HEK293 (cell line): ENCODE measurements around the gene SLC19A1.

Experiments
- KLF16 ChIP-seq: fragments of 450-650 bp; formaldehyde crosslinking; IDR thresholded peaks from 2 replicates; pipeline ENCODE4 v1.5.1; 2017; ENCODE audit warnings: missing biosample characterization, missing genetic modification characterization
- PRDM2 ChIP-seq: fragments of 450-650 bp; formaldehyde crosslinking; IDR thresholded peaks from 2 replicates; pipeline ENCODE4 v1.5.1; 2016; ENCODE audit warnings: missing biosample characterization, missing genetic modification characterization, borderline replicate concordance
- SP7 ChIP-seq: fragments of 450-650 bp; formaldehyde crosslinking; IDR thresholded peaks from 2 replicates; pipeline ENCODE4 v1.5.1; 2016; ENCODE audit warnings: missing biosample characterization, missing genetic modification characterization
- ZFP69B ChIP-seq: fragments of 450-650 bp; formaldehyde crosslinking; IDR thresholded peaks from 2 replicates; pipeline ENCODE4 v1.5.1; 2016; ENCODE audit warnings: missing biosample characterization, missing genetic modification characterization
- ZNF112 ChIP-seq: fragments of 450-650 bp; formaldehyde crosslinking; IDR thresholded peaks from 2 replicates; pipeline ENCODE4 v1.5.0; 2017; ENCODE audit warnings: missing biosample characterization, missing genetic modification characterization
- ZNF175 ChIP-seq: fragments of 450-650 bp; formaldehyde crosslinking; IDR thresholded peaks from 2 replicates; pipeline ENCODE4 v1.5.1; 2016; ENCODE audit warnings: missing biosample characterization, missing genetic modification characterization
- ZNF221 ChIP-seq: fragments of 450-650 bp; formaldehyde crosslinking; IDR thresholded peaks from 2 replicates; pipeline ENCODE4 v1.5.1; 2017; ENCODE audit warnings: missing biosample characterization, missing genetic modification characterization, borderline replicate concordance
- ZNF223 ChIP-seq: fragments of 450-650 bp; formaldehyde crosslinking; IDR thresholded peaks from 2 replicates; pipeline ENCODE4 v1.5.1; 2016; ENCODE audit warnings: missing biosample characterization, missing genetic modification characterization
- ZNF248 ChIP-seq: fragments of 450-650 bp; formaldehyde crosslinking; IDR thresholded peaks from 2 replicates; pipeline ENCODE4 v1.5.1; 2017; ENCODE audit warnings: missing biosample characterization, missing genetic modification characterization
- ZNF341 ChIP-seq: fragments of 450-650 bp; formaldehyde crosslinking; IDR thresholded peaks from 2 replicates; pipeline ENCODE4; 2016; ENCODE audit warnings: low read depth, missing biosample characterization, missing genetic modification characterization
- ZNF37A ChIP-seq: fragments of 450-650 bp; IDR thresholded peaks from 2 replicates; pipeline ENCODE4 v1.5.1; 2018; ENCODE audit warnings: missing biosample characterization, missing genetic modification characterization
- ZNF521 ChIP-seq: fragments of 450-650 bp; formaldehyde crosslinking; IDR thresholded peaks from 2 replicates; pipeline ENCODE4 v1.5.1; 2017; ENCODE audit warnings: missing biosample characterization, mild to moderate bottlenecking, missing genetic modification characterization
- ZNF549 ChIP-seq: fragments of 450-650 bp; IDR thresholded peaks from 2 replicates; pipeline ENCODE4 v1.5.1; 2018; ENCODE audit warnings: missing biosample characterization, missing genetic modification characterization, mild to moderate bottlenecking, inconsistent platforms, moderate library complexity
- ZNF555 ChIP-seq: fragments of 450-650 bp; formaldehyde crosslinking; conservative IDR thresholded peaks from 2 replicates; pipeline ENCODE4 v1.5.1; 2017; ENCODE audit warnings: missing biosample characterization, mild to moderate bottlenecking, missing genetic modification characterization, inconsistent platforms
- ZNF560 ChIP-seq: fragments of 450-650 bp; formaldehyde crosslinking; IDR thresholded peaks from 2 replicates; pipeline ENCODE4 v1.5.1; 2017; ENCODE audit warnings: missing biosample characterization, missing genetic modification characterization, borderline replicate concordance
- ZNF561 ChIP-seq: fragments of 450-650 bp; IDR thresholded peaks from 2 replicates; pipeline ENCODE4 v1.5.1; 2018; ENCODE audit warnings: missing biosample characterization, missing genetic modification characterization, borderline replicate concordance
- ZNF585B ChIP-seq: fragments of 450-650 bp; formaldehyde crosslinking; IDR thresholded peaks from 2 replicates; pipeline ENCODE4 v1.5.1; 2016; ENCODE audit warnings: missing biosample characterization, missing genetic modification characterization
- ZNF624 ChIP-seq: fragments of 450-650 bp; formaldehyde crosslinking; IDR thresholded peaks from 2 replicates; pipeline ENCODE4 v1.5.1; 2017; ENCODE audit warnings: missing biosample characterization, missing genetic modification characterization
- ZNF704 ChIP-seq: fragments of 450-650 bp; formaldehyde crosslinking; IDR thresholded peaks from 2 replicates; pipeline ENCODE4 v1.5.1; 2016; ENCODE audit warnings: missing biosample characterization, missing genetic modification characterization
- ZNF707 ChIP-seq: fragments of 450-650 bp; formaldehyde crosslinking; IDR thresholded peaks from 2 replicates; pipeline ENCODE4 v1.5.1; 2016; ENCODE audit warnings: missing biosample characterization, missing genetic modification characterization
- ZSCAN16 ChIP-seq: fragments of 450-650 bp; formaldehyde crosslinking; IDR thresholded peaks from 2 replicates; pipeline ENCODE4 v1.5.1; 2016; ENCODE audit warnings: missing biosample characterization, missing genetic modification characterization
- ZXDB ChIP-seq: fragments of 450-650 bp; formaldehyde crosslinking; IDR thresholded peaks from 2 replicates; pipeline ENCODE4 v1.5.1; 2016; ENCODE audit warnings: missing biosample characterization, missing genetic modification characterization
- TF ChIP-seq, protein P1 (sequence below): fragments of 450-650 bp; formaldehyde crosslinking; IDR thresholded peaks from 2 replicates; pipeline ENCODE4 v1.5.1; 2016; ENCODE audit warnings: missing biosample characterization, missing genetic modification characterization
- TF ChIP-seq, protein P2 (sequence below): fragments of 450-650 bp; IDR thresholded peaks from 2 replicates; pipeline ENCODE4 v1.5.1; 2018; ENCODE audit warnings: missing biosample characterization, missing genetic modification characterization
- TF ChIP-seq, protein P3 (sequence below): fragments of 450-650 bp; formaldehyde crosslinking; IDR thresholded peaks from 2 replicates; pipeline ENCODE4 v1.5.1; 2016; ENCODE audit warnings: missing biosample characterization, missing genetic modification characterization
- TF ChIP-seq, protein P4 (sequence below): fragments of 450-650 bp; formaldehyde crosslinking; IDR thresholded peaks from 2 replicates; pipeline ENCODE4 v1.5.1; 2016; ENCODE audit warnings: missing biosample characterization, missing genetic modification characterization

The SLC19A1 gene

GRCh38 chr21:45507888-45508508 lies 34.2 kb downstream of the SLC19A1 start (continued):
- TF ChIP-seq, protein P1, sequence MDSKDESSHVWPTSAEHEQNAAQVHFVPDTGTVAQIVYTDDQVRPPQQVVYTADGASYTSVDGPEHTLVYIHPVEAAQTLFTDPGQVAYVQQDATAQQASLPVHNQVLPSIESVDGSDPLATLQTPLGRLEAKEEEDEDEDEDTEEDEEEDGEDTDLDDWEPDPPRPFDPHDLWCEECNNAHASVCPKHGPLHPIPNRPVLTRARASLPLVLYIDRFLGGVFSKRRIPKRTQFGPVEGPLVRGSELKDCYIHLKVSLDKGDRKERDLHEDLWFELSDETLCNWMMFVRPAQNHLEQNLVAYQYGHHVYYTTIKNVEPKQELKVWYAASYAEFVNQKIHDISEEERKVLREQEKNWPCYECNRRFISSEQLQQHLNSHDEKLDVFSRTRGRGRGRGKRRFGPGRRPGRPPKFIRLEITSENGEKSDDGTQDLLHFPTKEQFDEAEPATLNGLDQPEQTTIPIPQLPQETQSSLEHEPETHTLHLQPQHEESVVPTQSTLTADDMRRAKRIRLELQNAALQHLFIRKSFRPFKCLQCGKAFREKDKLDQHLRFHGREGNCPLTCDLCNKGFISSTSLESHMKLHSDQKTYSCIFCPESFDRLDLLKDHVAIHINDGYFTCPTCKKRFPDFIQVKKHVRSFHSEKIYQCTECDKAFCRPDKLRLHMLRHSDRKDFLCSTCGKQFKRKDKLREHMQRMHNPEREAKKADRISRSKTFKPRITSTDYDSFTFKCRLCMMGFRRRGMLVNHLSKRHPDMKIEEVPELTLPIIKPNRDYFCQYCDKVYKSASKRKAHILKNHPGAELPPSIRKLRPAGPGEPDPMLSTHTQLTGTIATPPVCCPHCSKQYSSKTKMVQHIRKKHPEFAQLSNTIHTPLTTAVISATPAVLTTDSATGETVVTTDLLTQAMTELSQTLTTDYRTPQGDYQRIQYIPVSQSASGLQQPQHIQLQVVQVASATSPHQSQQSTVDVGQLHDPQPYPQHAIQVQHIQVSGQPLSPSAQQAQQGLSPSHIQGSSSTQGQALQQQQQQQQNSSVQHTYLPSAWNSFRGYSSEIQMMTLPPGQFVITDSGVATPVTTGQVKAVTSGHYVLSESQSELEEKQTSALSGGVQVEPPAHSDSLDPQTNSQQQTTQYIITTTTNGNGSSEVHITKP (tag by site-specific recombination): no peak
- TF ChIP-seq KLF16 (tag by site-specific recombination) (no peak), ZNF248 (tag by site-specific recombination) (no peak), PRDM2 (no peak), ZNF704 (no peak; the same call in 1 of the 2 replicates), ZNF707 (tag by site-specific recombination) (peak; percentile 58), ZNF555 (no peak), ZNF112 (tag by site-specific recombination) (peak; percentile 16; the same call in 1 of the 2 replicates), ZNF560 (tag by site-specific recombination) (no peak), ZNF37A (tag by site-specific recombination) (no peak), ZNF585B (no peak), ZNF221 (tag by site-specific recombination) (no peak), ZNF624 (tag by site-specific recombination) (no peak), ZNF549 (tag by site-specific recombination) (no peak), ZXDB (no peak), SP7 (tag by site-specific recombination) (no peak), ZFP69B (tag by site-specific recombination) (no peak), ZNF341 (tag by site-specific recombination) (no peak), ZSCAN16 (tag by site-specific recombination) (0 out of 2 replicates have a peak, but pooled peaks have one; percentile 37), ZNF561 (tag by site-specific recombination) (no peak), ZNF175 (tag by site-specific recombination) (no peak), ZNF521 (tag by site-specific recombination) (no peak), ZNF223 (tag by site-specific recombination) (no peak)
- TF ChIP-seq, protein P2, sequence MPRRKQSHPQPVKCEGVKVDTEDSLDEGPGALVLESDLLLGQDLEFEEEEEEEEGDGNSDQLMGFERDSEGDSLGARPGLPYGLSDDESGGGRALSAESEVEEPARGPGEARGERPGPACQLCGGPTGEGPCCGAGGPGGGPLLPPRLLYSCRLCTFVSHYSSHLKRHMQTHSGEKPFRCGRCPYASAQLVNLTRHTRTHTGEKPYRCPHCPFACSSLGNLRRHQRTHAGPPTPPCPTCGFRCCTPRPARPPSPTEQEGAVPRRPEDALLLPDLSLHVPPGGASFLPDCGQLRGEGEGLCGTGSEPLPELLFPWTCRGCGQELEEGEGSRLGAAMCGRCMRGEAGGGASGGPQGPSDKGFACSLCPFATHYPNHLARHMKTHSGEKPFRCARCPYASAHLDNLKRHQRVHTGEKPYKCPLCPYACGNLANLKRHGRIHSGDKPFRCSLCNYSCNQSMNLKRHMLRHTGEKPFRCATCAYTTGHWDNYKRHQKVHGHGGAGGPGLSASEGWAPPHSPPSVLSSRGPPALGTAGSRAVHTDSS: no peak
- TF ChIP-seq, protein P3, sequence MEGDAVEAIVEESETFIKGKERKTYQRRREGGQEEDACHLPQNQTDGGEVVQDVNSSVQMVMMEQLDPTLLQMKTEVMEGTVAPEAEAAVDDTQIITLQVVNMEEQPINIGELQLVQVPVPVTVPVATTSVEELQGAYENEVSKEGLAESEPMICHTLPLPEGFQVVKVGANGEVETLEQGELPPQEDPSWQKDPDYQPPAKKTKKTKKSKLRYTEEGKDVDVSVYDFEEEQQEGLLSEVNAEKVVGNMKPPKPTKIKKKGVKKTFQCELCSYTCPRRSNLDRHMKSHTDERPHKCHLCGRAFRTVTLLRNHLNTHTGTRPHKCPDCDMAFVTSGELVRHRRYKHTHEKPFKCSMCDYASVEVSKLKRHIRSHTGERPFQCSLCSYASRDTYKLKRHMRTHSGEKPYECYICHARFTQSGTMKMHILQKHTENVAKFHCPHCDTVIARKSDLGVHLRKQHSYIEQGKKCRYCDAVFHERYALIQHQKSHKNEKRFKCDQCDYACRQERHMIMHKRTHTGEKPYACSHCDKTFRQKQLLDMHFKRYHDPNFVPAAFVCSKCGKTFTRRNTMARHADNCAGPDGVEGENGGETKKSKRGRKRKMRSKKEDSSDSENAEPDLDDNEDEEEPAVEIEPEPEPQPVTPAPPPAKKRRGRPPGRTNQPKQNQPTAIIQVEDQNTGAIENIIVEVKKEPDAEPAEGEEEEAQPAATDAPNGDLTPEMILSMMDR (tag by site-specific recombination): no peak
- TF ChIP-seq, protein P4, sequence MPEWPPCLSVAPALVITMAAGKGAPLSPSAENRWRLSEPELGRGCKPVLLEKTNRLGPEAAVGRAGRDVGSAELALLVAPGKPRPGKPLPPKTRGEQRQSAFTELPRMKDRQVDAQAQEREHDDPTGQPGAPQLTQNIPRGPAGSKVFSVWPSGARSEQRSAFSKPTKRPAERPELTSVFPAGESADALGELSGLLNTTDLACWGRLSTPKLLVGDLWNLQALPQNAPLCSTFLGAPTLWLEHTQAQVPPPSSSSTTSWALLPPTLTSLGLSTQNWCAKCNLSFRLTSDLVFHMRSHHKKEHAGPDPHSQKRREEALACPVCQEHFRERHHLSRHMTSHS (tag by site-specific recombination): no peak; the same call in 1 of the 2 replicates
